Fibroblast of the aortic adventitia (primary cell): ENCODE results near the gene DNAJB12. TPM values are rescaled to one million over a fixed set of nuclear protein-coding genes. Genes with fewer than 3 reads are reported as not detected.
"Not testable (repeated sequence)": the region's sequence is repeated elsewhere in the genome, so short reads cannot be mapped to it uniquely, and the experiment has no call there.

Experiments used
- DNase-seq: peaks from one replicate; pipeline ENCODE4 v3.0.0-alpha.2; 2010; ENCODE audit warnings: low read depth
- H3K4me3 ChIP-seq: 2 replicates; pipeline ENCODE4 v1.5.1; 2011; ENCODE audit warnings: low read depth, mild to moderate bottlenecking, control low read depth, low read length, moderate library complexity
- total RNA-seq: library from RNA; depleted of rRNA; stranded (reverse); fragments of >200 nt; gene quantifications from 2 replicates; pipeline ENCODE4 v1.2.3, GENCODE V29; 2012; ENCODE audit warnings: low replicate concordance
- TF ChIP-seq, protein P1 (sequence below): IDR thresholded peaks from 2 replicates; pipeline ENCODE4 v1.5.1; 2011; ENCODE audit warnings: mild to moderate bottlenecking, low read length, control low read depth, inconsistent platforms; ENCODE audit not compliant: insufficient read depth

Gene DNAJB12
- 17.7 and 24.5 TPM in 2 replicates for total RNA-seq

DNA sequence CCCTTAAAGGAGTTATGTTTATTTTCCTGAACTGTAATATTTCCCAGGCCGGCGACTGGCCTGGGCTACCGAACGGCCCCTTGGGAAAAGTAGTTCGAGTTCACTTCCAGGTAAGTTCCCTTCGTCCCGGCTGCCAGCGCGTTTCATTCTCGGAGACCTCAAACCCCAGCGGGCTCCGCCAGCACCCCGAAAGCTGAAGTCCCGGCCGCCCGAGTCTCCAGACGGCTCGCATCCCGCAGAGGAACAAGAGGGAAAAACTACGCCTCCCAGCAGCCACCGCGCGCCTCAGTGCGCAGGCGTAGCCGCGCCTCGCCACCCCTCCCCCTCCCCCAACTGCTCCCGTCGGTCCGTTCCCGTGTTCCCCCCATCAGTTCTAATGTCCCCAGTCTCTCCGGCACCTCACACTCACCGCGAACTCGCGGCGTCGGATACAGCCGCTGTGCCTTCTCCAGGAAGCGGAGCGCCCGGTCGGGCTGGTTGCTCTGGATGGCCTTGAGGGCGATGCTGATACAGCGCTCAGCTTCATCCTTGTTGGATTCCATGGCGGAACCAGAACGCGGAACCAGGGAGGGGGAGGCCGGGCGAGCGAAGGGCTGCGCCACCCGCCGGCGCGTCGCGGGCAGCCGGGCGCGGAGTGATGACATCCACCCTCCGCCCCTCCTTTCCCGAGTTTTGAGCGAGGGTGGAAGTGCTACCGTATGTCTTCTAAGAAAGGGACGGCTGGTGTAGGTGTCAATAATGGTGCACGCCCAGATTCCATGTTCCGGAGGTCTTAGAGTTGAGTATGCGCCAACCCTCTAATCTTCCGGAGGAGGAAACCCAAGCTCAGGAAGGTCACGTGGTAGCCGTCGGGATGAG lies at the start of gene DNAJB12:
Gene DNAJB12 (minus strand): TSS at position 564 of the 858 bp plus-strand sequence. CDS start 22 bp downstream, at position 542.
- TF ChIP-seq, protein P1, sequence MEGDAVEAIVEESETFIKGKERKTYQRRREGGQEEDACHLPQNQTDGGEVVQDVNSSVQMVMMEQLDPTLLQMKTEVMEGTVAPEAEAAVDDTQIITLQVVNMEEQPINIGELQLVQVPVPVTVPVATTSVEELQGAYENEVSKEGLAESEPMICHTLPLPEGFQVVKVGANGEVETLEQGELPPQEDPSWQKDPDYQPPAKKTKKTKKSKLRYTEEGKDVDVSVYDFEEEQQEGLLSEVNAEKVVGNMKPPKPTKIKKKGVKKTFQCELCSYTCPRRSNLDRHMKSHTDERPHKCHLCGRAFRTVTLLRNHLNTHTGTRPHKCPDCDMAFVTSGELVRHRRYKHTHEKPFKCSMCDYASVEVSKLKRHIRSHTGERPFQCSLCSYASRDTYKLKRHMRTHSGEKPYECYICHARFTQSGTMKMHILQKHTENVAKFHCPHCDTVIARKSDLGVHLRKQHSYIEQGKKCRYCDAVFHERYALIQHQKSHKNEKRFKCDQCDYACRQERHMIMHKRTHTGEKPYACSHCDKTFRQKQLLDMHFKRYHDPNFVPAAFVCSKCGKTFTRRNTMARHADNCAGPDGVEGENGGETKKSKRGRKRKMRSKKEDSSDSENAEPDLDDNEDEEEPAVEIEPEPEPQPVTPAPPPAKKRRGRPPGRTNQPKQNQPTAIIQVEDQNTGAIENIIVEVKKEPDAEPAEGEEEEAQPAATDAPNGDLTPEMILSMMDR = no peak
- DNase-seq = peak; percentile 95
- peak within 1 kb of the TSS; percentile 99 for H3K4me3 ChIP-seq

- not testable (repeated sequence) for H3K4me3 ChIP-seq, DNase-seq
Measured at GRCh38 chr10:72395581-72395980, 40.9 kb upstream of the DNAJB12 start.

- TF ChIP-seq, protein P1 = no peak
- DNase-seq = no peak
- no peak overlapping the region for H3K4me3 ChIP-seq
Measured at GRCh38 chr10:72392571-72392970, 37.9 kb upstream of the DNAJB12 start.

- H3K4me3 ChIP-seq = no peak overlapping the region
- DNase-seq = no peak
- TF ChIP-seq, protein P1 = no peak
Measured at GRCh38 chr10:72390764-72391163, 36.0 kb upstream of the DNAJB12 start.

DNA sequence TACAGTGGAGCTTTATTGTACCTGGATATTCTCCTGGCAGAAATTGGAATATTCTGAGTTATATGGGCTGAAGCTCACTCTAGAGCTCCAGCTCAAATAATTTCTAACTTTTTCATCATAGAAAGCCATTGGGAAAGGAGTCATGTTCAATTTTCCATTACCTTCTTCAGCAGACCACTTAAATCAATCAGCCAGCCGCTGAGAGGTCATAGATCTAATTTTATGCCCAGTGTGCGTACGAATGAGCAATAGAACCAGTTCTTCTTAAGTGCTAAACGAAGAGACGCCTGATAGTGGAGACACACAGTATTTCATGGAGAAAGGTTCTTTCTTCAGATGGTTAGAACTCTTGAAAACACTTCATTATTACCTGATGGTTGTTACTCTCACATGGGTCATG lies 35.0 kb upstream of the DNAJB12 start:
- DNase-seq = no peak
- H3K4me3 ChIP-seq = no peak overlapping the region
- TF ChIP-seq, protein P1 = no peak

DNA sequence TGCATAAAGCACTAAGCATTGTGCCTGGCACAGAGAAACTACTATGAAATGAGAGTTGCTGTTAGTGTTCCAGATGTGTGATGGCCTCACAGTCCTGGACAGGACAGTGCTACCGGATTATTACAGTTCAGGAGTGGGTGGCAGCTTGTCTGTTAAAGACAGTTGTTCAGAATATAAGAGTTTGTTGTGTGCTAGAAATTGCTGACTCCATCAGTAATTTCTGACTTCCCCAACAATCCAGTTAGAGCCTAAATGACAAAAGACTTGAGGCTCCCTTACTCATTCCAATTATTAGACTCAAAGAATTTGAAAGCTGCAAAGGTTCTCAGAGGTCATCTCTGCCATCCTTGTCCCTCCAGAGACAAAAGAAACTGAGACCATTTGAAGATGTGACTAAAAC lies 34.3 kb upstream of the DNAJB12 start:
- TF ChIP-seq, protein P1 = no peak
- H3K4me3 ChIP-seq = no peak overlapping the region
- DNase-seq = no peak

DNA sequence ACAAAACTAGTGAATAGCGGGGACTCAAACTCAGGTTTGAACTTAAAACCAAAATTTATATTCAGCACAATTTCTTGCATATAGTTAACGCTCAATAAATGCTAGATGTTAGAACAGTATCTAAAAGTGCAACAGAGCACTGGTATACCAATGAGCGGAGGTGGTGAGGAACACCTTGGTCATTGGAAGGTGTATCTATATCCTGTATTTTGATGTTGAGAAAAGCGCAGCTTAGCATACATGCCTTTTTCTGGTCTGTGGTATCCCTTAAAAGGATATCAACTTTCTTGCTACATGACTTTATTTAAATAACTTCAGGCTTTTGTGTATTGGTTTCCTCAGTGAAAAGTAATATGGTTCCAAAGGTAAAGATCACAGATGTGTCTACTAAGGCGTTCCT lies 33.3 kb upstream of the DNAJB12 start:
- no peak for DNase-seq
- TF ChIP-seq, protein P1 = no peak
- H3K4me3 ChIP-seq = no peak overlapping the region
